Measurements from ENCODE around the gene DLL3. TPM values are rescaled to one million over a fixed set of nuclear protein-coding genes. Genes with fewer than 3 reads are reported as not detected.

DLL3 gene
- total and polyA plus RNA-seq, 4 donors, result not detected

DNA sequence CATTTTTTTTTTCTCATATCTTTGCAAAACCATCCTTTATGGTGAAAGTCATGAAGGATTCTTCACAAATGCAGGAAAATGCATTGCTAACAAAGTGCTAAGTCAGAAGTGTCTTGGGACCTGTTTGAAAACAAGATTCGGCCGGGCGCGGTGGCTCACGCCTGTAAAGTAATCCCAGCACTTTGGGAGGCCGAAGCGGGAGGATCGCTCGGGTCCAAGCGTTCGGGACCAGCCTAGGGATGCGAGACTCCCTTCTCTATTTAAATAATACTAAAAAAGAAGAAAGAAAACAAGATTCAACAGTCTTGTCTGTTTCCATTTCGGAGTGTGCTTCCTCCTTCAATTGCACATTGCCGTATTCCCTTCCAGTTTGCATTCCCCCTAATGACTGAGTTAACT lies 33.1 kb downstream of the DLL3 start:
- peak overlapping the region; percentile 70 to 100 (median 79) for H3K4me3 ChIP-seq (ENCODE audit: low read depth in 1 of 3, low read length in 3 of 3)
- no peaks in the 10 kb centered on the region for H3K9me3 ChIP-seq (ENCODE audit: control insufficient read depth in 4 of 4, low read length in 3 of 4)

More for the DNA sequence above, 33.1 kb downstream of the DLL3 start:
- Histone ChIP-seq H3K36me3 (ENCODE audit: control insufficient read depth in 4 of 4, insufficient read depth in 3 of 4, low read depth in 1 of 4, low read length in 3 of 4) (no peaks in the 10 kb centered on the region), H3K27ac (ENCODE audit: low read depth in 1 of 2, low read length in 2 of 2) (peak overlapping the region; percentile 73 to 89), H3K4me1 (ENCODE audit: control insufficient read depth in 4 of 4, insufficient read depth in 4 of 4, low read length in 3 of 4) (peaks cover 0 to 12% (median 10%) of the 10 kb centered on the region in 4 donors), H3K27me3 (ENCODE audit: control insufficient read depth in 4 of 4, insufficient read depth in 4 of 4, low read length in 3 of 4) (no peaks in the 10 kb centered on the region), H3K9ac (ENCODE audit: low read depth in 1 of 2, low read length in 2 of 2) (peak overlapping the region; percentile 73 to 91)
- TF ChIP-seq SP1 (IDR thresholded peaks at IDR 0.05) (no peak), RAD21 (IDR thresholded peaks at IDR 0.05) (no peak), EGR1 (IDR thresholded peaks at IDR 0.05; ENCODE audit: low read depth in 2 of 2) (no peak), JUND (IDR thresholded peaks at IDR 0.05) (no peak), YY1 (IDR thresholded peaks at IDR 0.05) (no peak), TAF1 (conservative IDR thresholded peaks at IDR 0.05) (no peak), RXRA (IDR thresholded peaks at IDR 0.05) (no peak), GABPA (IDR thresholded peaks at IDR 0.05 in 1 of 2, conservative IDR thresholded peaks at IDR 0.05 in 1 of 2) (no peak), NR2F2 (IDR thresholded peaks at IDR 0.05) (no peak), HNF4A (conservative IDR thresholded peaks at IDR 0.05) (no peak)
- TF ChIP-seq, protein P1, sequence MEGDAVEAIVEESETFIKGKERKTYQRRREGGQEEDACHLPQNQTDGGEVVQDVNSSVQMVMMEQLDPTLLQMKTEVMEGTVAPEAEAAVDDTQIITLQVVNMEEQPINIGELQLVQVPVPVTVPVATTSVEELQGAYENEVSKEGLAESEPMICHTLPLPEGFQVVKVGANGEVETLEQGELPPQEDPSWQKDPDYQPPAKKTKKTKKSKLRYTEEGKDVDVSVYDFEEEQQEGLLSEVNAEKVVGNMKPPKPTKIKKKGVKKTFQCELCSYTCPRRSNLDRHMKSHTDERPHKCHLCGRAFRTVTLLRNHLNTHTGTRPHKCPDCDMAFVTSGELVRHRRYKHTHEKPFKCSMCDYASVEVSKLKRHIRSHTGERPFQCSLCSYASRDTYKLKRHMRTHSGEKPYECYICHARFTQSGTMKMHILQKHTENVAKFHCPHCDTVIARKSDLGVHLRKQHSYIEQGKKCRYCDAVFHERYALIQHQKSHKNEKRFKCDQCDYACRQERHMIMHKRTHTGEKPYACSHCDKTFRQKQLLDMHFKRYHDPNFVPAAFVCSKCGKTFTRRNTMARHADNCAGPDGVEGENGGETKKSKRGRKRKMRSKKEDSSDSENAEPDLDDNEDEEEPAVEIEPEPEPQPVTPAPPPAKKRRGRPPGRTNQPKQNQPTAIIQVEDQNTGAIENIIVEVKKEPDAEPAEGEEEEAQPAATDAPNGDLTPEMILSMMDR (IDR thresholded peaks at IDR 0.05; ENCODE audit: low read depth, low read length, missing input control), result no peak
- TF ChIP-seq, protein P2, sequence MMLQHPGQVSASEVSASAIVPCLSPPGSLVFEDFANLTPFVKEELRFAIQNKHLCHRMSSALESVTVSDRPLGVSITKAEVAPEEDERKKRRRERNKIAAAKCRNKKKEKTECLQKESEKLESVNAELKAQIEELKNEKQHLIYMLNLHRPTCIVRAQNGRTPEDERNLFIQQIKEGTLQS (IDR thresholded peaks at IDR 0.05), result no peak
- TF ChIP-seq, protein P3, sequence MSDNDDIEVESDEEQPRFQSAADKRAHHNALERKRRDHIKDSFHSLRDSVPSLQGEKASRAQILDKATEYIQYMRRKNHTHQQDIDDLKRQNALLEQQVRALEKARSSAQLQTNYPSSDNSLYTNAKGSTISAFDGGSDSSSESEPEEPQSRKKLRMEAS (IDR thresholded peaks at IDR 0.05), result no peak
- TF ChIP-seq, protein P4, sequence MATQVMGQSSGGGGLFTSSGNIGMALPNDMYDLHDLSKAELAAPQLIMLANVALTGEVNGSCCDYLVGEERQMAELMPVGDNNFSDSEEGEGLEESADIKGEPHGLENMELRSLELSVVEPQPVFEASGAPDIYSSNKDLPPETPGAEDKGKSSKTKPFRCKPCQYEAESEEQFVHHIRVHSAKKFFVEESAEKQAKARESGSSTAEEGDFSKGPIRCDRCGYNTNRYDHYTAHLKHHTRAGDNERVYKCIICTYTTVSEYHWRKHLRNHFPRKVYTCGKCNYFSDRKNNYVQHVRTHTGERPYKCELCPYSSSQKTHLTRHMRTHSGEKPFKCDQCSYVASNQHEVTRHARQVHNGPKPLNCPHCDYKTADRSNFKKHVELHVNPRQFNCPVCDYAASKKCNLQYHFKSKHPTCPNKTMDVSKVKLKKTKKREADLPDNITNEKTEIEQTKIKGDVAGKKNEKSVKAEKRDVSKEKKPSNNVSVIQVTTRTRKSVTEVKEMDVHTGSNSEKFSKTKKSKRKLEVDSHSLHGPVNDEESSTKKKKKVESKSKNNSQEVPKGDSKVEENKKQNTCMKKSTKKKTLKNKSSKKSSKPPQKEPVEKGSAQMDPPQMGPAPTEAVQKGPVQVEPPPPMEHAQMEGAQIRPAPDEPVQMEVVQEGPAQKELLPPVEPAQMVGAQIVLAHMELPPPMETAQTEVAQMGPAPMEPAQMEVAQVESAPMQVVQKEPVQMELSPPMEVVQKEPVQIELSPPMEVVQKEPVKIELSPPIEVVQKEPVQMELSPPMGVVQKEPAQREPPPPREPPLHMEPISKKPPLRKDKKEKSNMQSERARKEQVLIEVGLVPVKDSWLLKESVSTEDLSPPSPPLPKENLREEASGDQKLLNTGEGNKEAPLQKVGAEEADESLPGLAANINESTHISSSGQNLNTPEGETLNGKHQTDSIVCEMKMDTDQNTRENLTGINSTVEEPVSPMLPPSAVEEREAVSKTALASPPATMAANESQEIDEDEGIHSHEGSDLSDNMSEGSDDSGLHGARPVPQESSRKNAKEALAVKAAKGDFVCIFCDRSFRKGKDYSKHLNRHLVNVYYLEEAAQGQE (IDR thresholded peaks at IDR 0.05), result no peak
- TF ChIP-seq, protein P5, sequence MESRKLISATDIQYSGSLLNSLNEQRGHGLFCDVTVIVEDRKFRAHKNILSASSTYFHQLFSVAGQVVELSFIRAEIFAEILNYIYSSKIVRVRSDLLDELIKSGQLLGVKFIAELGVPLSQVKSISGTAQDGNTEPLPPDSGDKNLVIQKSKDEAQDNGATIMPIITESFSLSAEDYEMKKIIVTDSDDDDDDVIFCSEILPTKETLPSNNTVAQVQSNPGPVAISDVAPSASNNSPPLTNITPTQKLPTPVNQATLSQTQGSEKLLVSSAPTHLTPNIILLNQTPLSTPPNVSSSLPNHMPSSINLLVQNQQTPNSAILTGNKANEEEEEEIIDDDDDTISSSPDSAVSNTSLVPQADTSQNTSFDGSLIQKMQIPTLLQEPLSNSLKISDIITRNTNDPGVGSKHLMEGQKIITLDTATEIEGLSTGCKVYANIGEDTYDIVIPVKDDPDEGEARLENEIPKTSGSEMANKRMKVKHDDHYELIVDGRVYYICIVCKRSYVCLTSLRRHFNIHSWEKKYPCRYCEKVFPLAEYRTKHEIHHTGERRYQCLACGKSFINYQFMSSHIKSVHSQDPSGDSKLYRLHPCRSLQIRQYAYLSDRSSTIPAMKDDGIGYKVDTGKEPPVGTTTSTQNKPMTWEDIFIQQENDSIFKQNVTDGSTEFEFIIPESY (IDR thresholded peaks at IDR 0.05), result no peak
- 44% methylated on average over 14 of the region's 14 CpGs for WGBS
- no peak for DNase-seq (ENCODE audit: low spot score)

Measured in liver (tissue), 9 donors.